ENCODE measurements around the gene SH3BP5. TPM values are rescaled to one million over a fixed set of nuclear protein-coding genes. Genes with fewer than 3 reads are reported as not detected.

The SH3BP5 gene
- total and polyA plus RNA-seq, 8 donors, result 2.8 to 9.8 (median 6.2) TPM

DNA sequence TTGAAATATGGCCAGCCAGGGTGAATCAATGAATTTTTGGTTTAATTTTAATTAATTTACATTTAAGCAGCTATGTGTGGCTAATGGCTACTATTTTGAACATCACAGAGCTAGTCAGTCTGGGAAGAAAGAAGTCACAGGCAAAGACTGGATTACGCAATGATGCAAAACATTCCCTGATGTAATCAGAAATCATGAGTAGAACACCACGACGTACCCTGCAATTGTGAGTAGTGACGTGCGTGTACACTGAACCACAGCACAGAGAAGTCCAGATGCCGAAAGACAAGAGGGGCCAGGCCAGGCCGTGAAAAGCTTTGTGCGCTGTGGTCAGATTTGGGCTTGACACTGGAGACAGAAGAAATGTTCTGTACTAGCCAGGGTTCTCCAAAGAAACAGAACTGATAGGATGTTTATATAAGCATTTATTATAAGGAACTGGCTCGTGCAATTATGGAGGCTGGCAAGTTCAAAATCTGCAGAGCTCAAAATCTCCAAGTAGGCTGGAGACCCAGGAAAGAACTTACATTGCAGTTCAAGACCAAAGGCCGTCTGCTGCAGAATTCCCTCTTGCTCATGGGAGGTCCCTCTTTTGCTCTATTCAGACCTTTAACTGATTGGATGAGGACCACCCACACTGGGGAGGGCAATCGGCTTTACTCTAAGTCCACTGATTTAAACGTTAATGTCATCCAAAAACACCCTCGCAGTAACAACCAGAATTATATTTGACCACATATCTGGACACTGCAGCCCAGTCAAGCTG, 44.6 kb downstream of the SH3BP5 start:
- intact Hi-C loops (cut with DNase I), result no loop called here

GRCh38 chr3:15286022-15286421, 46.4 kb downstream of the SH3BP5 start:
- FAIRE-seq (no peak), DNase-seq (no peak), ATAC-seq (no peak)
- TF ChIP-seq CTCF (IDR thresholded peaks at IDR 0.05), result no peak
- intact Hi-C loops (cut with DNase I), result no loop called here
- Histone ChIP-seq H3K4me3 (no peak overlapping the region), H3K36me3 (no peaks in the 10 kb centered on the region), H3K27me3 (no peaks in the 10 kb centered on the region), H3K9me3 (no peaks in the 10 kb centered on the region), H3K27ac (no peak overlapping the region), H3K4me1 (no peaks in the 10 kb centered on the region)
- whole genome bisulfite sequencing, 2 donors, result 87 to 88% methylated on average over 8 of the region's 8 CpGs

More for the DNA sequence above, 44.6 kb downstream of the SH3BP5 start:
- Histone ChIP-seq H3K27ac (no peak overlapping the region), H3K36me3 (no peaks in the 10 kb centered on the region), H3K9me3 (no peaks in the 10 kb centered on the region), H3K4me3 (no peak overlapping the region), H3K27me3 (no peaks in the 10 kb centered on the region), H3K4me1 (peaks cover 0 to 4% (median 0%) of the 10 kb centered on the region in 3 donors)
- ATAC-seq (peak in 3 of 4 donors; percentile 73 to 83 (median 76)), FAIRE-seq (no peak), DNase-seq (peak in 1 of 6 donors; percentile 45)
- WGBS, 2 donors, result 73 to 77% methylated on average over 13 of the region's 13 CpGs
- no peak for TF ChIP-seq CTCF (IDR thresholded peaks at IDR 0.05)

GRCh38 chr3:15284121-15284889, 48.1 kb downstream of the SH3BP5 start:
- intact Hi-C loops (cut with DNase I), result no loop called here
- H3K27me3 ChIP-seq, result no peaks in the 10 kb centered on the region
- WGBS, 2 donors, result 75 to 79% methylated on average over 5 of the region's 5 CpGs
- DNase-seq (no peak), FAIRE-seq (no peak), ATAC-seq (peak in 2 of 4 donors; percentile 37 to 46)
- H3K27ac ChIP-seq, result no peak overlapping the region
- TF ChIP-seq CTCF (IDR thresholded peaks at IDR 0.05), result no peak
- no peaks in the 10 kb centered on the region for H3K9me3 ChIP-seq
- H3K4me1 ChIP-seq, result no peaks in the 10 kb centered on the region
- no peak overlapping the region for H3K4me3 ChIP-seq
- no peaks in the 10 kb centered on the region for H3K36me3 ChIP-seq

GRCh38 chr3:15283702-15284101, 48.7 kb downstream of the SH3BP5 start:
- 85 to 100% methylated on average over 1 of the region's 1 CpG for WGBS, 2 donors
- H3K27ac ChIP-seq, result no peak overlapping the region
- H3K27me3 ChIP-seq, result no peaks in the 10 kb centered on the region
- ATAC-seq (no peak), DNase-seq (no peak), FAIRE-seq (no peak)
- no peaks in the 10 kb centered on the region for H3K4me1 ChIP-seq
- H3K36me3 ChIP-seq, result no peaks in the 10 kb centered on the region
- TF ChIP-seq CTCF (IDR thresholded peaks at IDR 0.05), result no peak
- H3K9me3 ChIP-seq, result no peaks in the 10 kb centered on the region
- intact Hi-C loops (cut with DNase I), result no loop called here
- no peak overlapping the region for H3K4me3 ChIP-seq

Data from pancreas (tissue), 10 donors.